GM11168 (cell line): ENCODE measurements around the gene HIVEP3.

ENCODE experiments used
- in situ Hi-C: fragments of 300-500 bp; cut with MboI; formaldehyde crosslinking; loops from one replicate; pipeline ENCODE4 v1.12.0; 2022; ENCODE audit warnings: low sequenced_read_pairs; ENCODE audit not compliant: unreplicated experiment

Gene HIVEP3

GRCh38 chr1:41627491-41628280, 291.0 kb downstream of the HIVEP3 start:
- in situ Hi-C loops, result no loop called here

DNA sequence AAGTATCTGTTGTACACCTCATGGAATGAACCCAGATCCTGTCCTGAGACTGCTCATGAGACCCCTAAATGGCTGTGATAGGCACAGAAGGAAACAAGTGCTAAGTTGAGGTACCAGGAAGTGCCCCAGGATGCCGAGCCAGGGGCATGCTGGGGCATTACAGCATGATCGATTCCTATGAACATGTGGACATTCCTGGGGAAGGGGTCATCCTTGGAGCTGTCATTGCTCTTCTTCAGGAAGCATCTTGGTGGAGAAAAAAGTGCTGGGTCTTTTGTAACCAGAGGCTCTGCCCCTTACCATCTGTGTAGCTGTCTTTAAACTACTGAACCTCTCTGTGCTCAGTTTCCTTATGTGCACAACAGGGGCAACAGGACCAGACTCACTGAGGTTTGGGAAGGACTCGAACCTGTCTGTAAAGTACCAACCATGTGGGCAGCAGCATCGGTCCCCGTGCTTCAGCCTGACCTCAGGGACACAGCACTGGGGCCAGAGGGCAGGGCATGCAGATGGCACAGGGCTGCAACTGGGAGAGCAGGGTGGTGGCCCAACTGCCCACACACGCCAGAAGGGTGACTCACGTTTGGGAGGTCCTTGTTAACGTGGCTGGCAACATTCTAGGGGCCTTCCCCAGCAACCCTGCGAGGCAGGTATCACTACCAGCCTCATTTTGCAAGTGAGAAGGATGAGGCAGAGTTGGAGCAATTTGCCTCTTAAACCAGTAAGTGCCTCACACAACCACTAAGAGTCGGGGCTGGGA, 291.9 kb downstream of the HIVEP3 start:
- in situ Hi-C loops, result no loop called here

- in situ Hi-C loops, result no loop called here
Measured at GRCh38 chr1:41626146-41626545, 292.6 kb downstream of the HIVEP3 start.

DNA sequence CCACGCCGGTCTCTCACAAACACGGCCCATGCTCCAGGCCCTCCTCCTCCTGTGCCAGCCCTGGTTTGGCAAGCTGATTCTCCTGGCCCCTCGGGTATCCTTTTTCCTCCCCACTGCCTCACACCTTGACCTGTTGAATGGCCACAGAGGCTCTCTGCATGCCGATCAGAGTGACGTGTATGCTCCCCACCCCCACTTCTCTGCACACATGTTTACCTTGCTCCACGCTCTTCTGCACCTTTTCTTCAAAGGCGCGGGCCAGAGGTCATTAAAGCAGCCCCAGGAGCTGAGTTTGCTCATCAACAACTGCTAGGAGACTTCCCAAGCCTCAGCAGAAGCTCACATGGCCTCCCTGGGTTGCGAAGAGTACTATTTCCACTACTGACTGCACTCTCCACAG, 295.0 kb downstream of the HIVEP3 start:
- in situ Hi-C loops, result no loop called here

DNA sequence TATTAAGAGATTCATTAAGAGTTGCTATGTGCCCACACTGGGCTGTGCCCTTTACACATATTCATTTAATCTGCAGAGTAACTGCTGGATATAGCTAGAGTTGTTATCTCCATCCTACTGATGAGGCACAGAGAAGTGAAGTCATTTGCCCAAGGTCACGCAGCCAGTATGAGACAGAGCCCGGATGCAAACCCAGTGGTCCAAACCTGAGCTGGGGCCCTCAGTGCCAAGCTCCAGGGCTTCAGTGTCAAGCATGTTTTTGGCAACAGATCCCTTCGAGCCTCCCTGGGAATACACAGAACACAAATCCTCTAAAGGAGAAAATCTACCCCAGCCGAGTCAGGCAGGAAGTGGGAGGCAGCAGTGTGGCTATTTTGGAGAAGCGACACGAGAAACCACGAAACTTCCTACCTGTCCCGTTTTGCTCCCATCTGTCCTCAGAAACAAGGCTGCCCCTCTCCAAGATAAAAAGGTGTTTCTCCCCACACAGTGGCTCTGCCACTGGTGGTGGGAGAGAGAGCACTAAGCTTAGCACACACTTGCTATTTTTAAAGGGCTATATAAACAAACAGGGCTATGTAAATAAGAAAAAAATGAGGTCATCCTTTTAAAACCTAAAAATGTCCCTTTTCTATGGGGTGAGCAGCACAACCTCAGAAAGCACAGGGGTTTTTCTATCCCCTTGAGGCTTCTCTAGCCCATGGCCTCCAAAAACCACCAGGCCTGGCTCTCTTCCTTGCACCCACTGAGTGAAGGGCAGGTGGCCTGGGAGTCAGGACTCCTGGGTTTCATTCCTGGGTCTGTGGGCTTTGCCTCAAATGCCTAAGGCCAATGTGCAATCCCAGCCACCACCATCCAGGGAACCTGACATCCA, 295.6 kb downstream of the HIVEP3 start:
- in situ Hi-C loops, result no loop called here

GRCh38 chr1:41622402-41622801, 296.3 kb downstream of the HIVEP3 start:
- in situ Hi-C loops, result no loop called here

- in situ Hi-C loops, result no loop called here
Measured at GRCh38 chr1:41621791-41622190, 296.9 kb downstream of the HIVEP3 start.

- in situ Hi-C loops, result no loop called here
Measured at GRCh38 chr1:41621256-41621655, 297.5 kb downstream of the HIVEP3 start.

GRCh38 chr1:41620365-41621169, 298.2 kb downstream of the HIVEP3 start:
- in situ Hi-C loops, result no loop called here

- in situ Hi-C loops, result no loop called here
Measured at GRCh38 chr1:41619511-41620364, 299.0 kb downstream of the HIVEP3 start.

GRCh38 chr1:41618871-41619270, 299.9 kb downstream of the HIVEP3 start:
- in situ Hi-C loops, result no loop called here

DNA sequence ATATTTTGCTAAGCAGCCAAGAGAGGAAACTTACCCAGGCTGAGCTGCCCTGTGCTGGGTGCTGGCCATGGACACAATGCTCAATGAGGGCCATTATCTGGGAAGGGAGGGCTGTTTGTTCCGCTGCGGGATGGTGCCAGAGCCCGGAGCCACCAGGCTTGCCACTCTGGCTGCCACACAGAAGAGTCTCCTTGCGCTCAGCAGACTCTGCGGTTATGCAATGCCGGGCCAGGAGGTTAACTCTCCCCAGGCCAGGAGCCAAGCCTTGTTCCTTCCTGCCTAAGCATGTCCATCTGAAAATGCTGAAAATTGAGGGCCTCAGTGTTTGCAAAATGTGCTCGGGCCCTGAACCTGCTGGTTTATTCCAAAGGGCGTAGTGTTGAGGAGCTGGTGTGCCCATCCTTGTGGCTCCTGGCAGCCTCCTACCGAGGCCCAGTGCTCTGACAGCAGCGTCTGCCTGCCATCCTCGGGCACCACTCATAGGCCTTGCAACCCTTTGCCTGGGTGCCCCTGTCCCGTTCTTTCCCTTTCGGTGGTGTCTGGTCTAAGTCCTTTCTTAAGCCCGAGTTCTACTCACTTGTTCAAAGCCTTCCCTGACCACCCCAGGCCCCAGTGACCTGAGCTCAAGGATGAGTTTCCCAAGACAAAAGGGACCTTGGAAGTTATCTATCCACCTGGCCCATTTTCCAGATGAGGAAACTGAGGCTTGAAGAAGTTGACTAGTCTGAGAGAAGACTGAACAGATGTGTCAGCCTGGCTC, 300.5 kb downstream of the HIVEP3 start:
- in situ Hi-C loops, result no loop called here

GRCh38 chr1:41617336-41617735, 301.4 kb downstream of the HIVEP3 start:
- in situ Hi-C loops, result no loop called here

DNA sequence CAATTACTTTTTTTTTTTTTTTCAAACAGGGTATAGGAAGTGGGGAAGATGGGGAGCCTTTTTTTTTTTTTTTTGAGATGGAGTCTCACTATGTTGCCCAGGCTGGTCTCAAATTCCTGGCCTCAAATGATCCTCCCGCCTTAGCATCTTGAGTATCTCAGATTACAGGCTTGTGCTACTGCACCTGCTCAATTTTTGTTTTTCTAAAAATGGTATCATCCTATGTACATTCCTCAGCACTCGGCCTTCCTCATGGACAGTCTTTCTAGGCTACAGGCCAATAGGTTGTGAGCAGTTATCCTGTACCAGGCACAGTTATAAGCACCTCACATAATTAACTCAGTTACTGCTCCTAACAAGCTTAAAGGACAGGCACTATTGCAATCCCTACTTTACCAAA, 302.2 kb downstream of the HIVEP3 start:
- in situ Hi-C loops, result no loop called here

DNA sequence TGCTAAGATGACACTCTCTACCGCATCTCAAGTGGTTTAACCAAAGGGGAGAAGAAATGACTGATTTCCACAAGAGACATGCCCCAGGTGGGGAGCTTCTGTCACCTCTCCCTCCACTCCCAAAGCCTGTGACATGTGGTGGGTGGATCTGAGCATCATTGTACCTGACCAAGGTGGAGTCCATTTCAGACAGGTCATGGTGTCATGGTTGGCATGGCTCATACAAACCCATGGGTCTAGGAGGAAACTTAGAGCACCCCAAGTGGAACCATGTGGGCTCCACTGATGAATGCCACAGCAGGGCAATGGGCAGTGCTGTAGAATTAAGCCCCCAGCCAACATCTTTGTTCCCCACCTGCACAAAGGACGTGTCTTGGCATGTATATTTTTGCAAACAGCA, 302.7 kb downstream of the HIVEP3 start:
- in situ Hi-C loops, result no loop called here

DNA sequence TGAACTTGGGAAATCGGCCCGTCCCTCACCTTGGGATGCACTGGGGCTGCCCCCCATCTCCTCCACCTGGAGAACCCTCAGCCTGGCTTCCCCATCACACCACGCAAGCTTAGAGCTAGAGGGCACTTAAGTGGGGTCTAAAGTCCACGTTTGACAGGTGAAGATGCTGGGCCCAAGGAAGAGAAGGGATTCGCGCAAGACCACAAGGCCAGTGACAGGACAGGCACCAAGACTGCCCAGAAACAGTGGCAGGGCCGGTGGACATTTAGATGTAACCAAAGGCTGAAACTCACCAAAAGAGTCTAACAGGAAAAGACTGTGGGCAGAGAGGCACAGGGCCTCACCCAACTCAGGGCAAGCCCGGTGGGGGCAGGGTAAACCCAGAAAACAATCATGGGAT, 303.4 kb downstream of the HIVEP3 start:
- in situ Hi-C loops, result no loop called here

GRCh38 chr1:41614818-41615217, 303.9 kb downstream of the HIVEP3 start:
- in situ Hi-C loops, result no loop called here
